COLO668 (cell line): ENCODE data around the gene TNP1.
A peak's percentile ranks its signal among the peaks of the same experiment; 100 is the strongest.

Source experiments
- DNase-seq: peaks from one replicate; lab custom pipeline; 2025; ENCODE audit not compliant: unreplicated experiment; lab: John Stamatoyannopoulos, UW

The TNP1 gene

DNA sequence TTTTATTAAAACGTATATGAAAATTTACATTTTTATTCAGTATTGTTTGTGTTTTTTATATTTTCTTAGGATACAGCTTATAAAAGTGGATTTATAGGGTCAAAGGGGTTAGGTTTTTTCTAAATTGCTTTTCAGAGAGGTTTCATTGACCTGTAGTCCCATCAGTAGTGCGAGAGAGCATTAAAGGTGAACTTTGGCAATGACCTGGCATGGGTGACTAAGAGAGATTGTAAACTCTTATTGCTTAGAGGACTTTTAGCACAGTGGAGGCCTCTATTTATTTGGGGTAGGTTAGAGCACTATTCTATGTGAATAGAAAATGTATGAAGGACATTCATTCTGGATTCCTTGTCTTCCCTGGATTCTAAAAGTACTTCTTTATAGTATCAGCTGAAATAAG lies 16.0 kb upstream of the TNP1 start:
- no peak for DNase-seq

GRCh38 chr2:216873573-216873972 lies 13.7 kb upstream of the TNP1 start:
- DNase-seq = no peak

DNA sequence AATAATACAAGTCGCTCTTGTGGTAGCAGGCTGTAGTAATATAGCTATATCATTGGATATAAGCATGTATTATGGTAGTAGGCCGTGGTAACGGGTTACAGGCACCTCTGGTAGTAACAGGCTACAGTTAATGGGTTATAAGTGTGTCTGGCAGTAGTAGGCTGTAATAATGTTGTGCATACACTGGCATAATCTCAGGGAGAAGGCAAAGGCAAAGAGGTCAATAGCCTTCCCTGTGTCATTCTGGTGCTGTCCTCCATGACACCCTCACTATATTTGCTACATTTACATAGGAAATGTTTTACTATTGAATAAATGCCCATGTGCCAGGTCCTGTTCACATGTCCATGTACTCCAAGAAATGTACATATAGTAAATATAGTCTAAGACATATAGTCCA lies 12.8 kb upstream of the TNP1 start:
- DNase-seq = no peak

DNA sequence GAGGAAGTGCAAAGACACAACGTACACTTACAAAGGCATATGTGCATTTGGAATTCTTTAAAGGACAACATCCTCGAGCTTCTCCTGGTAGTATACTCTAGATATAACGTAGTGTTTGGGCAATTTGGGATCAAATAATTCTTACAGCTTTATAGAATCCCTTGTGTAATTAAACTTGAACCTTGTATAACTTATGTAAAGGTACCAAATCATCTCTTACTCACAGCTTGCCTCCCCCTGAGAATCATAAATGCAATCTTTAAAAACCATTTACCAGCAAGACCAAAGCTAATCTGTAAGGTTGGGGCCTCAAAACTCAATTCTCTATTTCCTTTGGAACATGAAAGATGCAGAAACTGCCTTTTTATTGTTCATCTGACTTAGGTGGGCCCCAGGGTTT lies 12.2 kb upstream of the TNP1 start:
- no peak for DNase-seq

DNA sequence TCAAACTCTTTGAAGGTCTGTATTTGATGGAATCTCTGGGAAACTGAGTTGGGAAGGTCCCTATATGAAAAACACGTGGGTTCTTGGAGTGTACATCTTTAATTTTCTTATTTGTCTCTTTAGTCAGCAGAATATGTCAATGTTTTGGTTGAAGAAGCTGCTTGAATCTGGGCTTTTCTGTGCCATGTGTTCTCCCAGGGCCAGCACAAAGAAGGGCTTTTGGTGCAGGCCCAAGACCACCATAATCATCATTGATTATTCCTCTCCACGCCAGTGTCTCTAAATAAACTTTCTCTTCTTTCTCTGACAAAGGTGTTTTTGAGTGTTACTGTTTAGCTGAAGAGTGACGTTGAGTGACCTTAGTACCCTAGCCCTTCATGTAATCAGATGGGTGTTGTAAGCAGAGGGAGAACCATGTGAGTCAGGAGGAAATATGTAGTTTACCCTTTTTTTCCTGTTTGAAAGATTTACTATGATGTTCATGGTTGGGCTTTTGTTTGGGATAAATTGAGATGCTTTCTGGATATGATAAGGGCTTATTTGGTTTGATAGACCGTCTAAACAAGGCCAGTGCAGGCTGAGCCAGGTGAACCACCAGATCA lies 11.6 kb upstream of the TNP1 start:
- DNase-seq = no peak

- no peak for DNase-seq
These were observed 10.9 kb upstream of the TNP1 start for GRCh38 chr2:216870508-216871332.

DNA sequence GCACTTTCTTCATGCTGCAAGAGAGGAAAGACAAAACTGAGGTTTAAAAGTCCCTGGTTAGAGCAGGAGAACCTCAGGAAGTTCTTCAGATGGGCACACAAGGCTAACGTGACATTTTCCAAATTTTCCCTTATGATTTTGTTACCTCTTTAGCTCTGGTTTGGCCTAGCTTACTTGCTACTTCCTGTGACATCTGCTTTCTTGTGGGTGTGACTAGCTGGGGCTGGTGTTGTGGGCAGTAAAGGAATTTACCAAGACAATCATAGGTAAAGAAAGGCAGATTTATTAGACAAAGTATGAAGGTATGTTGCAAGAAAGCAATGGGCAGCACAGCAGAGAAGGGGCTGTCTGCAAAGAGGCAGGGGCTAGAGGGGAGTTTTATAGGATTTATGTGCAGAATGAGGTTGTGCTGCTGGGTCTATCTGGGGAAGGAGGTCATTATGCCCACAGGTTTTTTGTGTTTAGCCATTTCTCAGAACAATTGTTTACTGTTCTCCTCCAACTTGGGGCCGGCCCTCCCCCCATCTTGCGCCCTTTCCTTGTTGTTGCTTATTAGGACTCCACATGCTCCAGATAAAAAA lies 6.7 kb upstream of the TNP1 start:
- no peak for DNase-seq

DNA sequence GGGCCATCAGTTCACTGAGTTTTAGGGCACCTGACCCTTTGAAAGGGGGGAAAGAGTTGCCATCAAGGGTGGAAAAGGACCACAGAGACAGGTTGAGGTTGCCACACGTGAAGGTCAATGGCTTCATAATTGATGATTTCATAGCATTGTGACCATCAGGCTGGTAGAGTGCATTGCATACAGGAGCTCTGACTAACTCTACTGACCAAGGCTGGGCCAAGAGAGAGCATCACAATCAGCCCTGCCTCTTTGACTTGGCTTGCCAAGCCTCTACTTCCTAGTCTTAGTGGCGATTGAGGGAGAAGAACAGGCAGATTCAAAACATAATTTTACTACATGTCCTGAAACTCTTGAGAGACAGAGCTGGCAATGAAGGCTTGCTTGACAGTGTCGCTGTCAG lies 5.8 kb upstream of the TNP1 start:
- no peak for DNase-seq

DNA sequence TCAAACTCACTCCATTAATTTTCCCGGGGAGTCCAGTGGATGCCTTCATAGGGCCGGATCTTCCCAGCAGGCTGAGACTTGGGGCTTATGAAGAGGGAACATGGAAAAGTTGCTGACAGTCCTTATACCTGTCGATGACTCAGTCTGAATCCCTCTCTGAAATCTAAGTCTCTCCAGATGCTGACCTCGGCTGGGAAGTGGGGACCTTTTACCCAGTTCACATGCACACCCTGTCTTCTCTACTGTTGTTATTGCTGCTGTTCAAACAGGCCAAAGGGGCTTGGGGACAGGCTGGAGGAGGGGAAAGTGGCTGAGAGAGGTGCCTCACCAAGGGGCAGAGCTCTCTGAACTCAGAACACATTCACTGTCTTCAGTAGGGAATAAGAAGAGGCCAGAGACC lies 4.1 kb upstream of the TNP1 start:
- no peak for DNase-seq

- DNase-seq = peak; percentile 35
These were observed 2.9 kb upstream of the TNP1 start for GRCh38 chr2:216862628-216863398.

- peak; percentile 25 for DNase-seq
These were observed 718 bp upstream of the TNP1 start for GRCh38 chr2:216860426-216861137.

- DNase-seq = no peak
These were observed 1.6 kb downstream of the TNP1 start for GRCh38 chr2:216858312-216858711.

DNA sequence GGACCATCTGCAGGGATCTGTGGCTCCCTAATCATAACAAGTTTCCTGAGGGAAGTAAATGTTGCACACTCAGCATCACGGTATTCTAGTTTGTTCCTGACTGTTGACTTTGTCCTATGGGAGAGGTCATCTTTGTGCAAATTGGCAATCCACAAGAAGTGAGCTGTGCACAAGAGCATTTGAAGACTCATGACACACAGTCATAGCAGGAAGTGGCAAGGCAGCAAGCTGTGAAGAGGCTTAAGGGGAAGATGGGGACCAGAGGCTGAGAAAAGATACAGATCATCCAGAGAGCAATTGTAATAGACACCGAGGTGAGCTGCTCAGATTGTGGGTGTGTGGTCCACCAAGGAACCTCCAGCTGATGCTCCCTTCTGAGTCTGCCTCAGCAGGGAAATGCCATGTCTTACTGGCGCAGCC lies 2.7 kb downstream of the TNP1 start:
- DNase-seq = no peak

DNA sequence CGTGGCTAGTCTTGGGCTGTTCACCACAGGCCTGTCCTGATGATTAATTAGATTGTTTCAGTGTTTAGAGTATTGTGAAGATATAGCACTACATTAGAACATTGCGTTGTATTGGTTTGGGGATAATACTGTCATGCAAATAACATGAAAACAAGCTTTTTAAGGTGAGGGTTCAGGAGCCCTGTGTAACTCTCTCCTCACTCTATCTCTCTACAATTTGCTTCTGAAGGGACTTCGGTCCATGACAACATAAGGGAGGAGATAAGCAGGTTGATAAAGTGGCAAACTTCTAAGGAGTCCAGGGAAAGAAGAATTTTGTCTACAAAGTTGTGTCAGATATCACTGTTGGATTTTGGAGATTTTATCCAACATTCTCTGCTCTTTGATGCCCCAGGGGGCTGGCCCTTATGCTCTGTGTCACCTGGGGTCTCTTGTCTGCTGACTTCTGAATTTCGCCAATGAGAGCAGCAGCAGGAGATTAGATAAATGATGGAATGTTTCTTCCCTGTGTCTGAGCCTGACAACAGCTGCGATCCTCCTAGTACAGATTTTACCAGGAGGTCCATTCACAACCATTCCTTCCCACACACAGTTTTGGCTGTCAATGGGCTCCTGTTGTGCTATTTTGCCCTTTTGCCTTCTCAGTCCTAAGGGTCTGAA lies 3.3 kb downstream of the TNP1 start:
- no peak for DNase-seq

DNA sequence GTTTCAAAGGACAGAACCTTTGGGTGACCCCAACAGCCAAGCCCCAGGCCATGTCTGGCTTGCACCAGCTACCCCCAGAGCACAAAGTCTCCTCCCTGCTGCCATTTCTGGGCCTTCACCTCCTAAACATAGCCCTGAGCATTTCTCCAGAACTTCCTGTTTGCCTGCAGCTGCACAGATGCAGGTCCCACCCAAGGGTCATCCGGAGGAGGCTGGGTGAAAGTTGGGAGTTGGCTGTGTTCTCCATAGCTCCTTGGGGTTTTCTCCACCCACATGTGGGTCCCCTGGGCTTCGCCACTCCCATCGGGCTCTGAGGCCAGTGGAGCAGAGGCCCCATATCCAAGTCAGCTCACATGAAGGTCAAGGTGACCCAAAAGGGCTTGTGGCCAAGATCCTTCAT lies 4.3 kb downstream of the TNP1 start:
- no peak for DNase-seq

- no peak for DNase-seq
These were observed 4.8 kb downstream of the TNP1 start for GRCh38 chr2:216855079-216855478.

DNA sequence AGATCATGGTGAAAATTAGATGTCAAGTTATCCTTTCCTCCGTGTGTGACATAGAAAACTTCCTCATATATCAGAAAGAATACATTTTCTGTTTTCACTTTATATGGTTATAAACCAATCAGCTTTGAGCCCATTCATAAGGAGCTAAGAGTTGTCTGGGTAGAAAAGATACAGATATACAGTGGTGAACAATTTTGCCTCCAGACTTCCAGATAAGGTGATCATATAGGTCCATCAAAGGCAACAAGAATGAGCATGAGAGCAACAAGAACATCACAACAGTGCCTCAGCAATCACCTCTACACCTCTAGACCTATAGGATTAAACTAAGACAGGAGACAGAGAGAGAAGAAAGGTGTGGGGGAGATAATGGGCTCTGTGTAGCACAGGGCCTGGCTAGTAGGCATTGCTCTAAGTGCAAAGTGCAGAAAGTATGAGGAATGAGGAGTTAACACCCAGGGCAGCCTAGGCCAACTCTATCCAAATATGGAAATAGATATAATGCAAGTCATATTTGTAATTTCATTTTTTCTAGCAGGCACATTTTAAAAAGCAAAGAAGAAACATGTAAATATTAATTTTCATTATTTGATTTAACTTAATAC lies 8.3 kb downstream of the TNP1 start:
- DNase-seq = no peak

DNA sequence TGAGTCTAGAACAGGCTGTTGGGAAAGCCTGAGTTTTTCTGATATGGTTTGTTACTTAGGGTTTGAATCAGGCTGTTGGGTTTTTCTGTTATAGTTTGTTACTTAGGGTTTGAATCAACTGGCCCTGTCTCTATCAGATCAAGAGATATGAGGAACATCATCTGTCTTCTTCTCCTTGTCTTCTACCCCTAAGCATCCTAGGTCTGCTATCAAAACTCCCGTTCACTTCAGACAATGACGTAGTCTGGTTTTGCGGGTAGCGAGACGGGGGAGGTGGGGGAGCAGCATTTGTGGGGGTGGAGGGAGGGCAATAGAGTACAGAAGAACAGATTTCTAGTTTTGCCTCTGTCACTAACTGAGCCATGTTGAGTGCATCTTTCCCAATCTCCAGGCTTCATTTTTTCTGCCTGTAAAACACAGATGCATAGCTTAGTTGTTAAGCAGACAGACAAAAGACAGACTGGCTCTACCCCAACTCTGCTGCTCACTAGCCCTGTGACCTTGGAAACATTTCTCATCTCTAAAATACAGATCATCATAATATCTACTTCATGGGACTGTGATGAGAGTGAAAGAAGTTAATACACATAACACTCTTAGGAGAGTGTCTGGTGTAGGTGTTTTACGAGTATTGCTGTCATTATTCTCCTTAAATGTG lies 9.1 kb downstream of the TNP1 start:
- no peak for DNase-seq

- DNase-seq = no peak
These were observed 9.9 kb downstream of the TNP1 start for GRCh38 chr2:216849987-216850386.

DNA sequence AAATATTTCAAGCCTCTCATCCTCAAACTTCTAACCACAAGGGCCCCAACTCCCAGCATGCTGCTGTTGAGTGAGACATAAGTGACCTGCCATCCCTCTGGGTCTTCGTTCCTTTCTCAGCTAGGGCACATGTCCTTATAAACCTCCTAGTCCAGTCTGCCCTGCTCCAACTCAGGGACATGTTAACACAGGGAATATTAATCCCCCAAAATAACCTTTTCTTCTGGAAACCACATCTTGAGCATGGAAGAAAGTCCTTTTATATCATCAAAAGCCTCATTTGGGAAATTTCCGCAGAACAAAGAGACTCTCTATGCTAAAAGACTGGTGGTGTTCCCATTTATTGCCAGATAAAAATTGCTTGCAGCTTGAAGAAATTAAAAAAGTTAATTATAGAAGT lies 14.4 kb downstream of the TNP1 start:
- no peak for DNase-seq
